Gastroesophageal sphincter (tissue), 3 donors: ENCODE results near the gene PPIL4.

Source experiments
- POLR2AphosphoS5 ChIP-seq: sonication (generic); formaldehyde crosslinking; IDR thresholded peaks from one replicate; pipeline ENCODE4 v1.6.1; 2017; ENCODE audit warnings: antibody characterized with exemption
- TF ChIP-seq, protein P1 (sequence below), 4 experiments: fragments of 200-600 bp in 2 of 4; fragments of 450-650 bp in 2 of 4; sonication (generic) in 1 of 4; IDR thresholded peaks; one replicate each; pipeline ENCODE4 v1.5.1; 2017 to 2019; ENCODE audit warnings: antibody characterized with exemption in 4 of 4, mild to moderate bottlenecking in 2 of 4, moderate library complexity in 2 of 4

- TF ChIP-seq POLR2AphosphoS5 = no peak
- TF ChIP-seq, protein P1, sequence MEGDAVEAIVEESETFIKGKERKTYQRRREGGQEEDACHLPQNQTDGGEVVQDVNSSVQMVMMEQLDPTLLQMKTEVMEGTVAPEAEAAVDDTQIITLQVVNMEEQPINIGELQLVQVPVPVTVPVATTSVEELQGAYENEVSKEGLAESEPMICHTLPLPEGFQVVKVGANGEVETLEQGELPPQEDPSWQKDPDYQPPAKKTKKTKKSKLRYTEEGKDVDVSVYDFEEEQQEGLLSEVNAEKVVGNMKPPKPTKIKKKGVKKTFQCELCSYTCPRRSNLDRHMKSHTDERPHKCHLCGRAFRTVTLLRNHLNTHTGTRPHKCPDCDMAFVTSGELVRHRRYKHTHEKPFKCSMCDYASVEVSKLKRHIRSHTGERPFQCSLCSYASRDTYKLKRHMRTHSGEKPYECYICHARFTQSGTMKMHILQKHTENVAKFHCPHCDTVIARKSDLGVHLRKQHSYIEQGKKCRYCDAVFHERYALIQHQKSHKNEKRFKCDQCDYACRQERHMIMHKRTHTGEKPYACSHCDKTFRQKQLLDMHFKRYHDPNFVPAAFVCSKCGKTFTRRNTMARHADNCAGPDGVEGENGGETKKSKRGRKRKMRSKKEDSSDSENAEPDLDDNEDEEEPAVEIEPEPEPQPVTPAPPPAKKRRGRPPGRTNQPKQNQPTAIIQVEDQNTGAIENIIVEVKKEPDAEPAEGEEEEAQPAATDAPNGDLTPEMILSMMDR (IDR thresholded peaks at IDR 0.05) = peak in 1 of 4 experiments; percentile 10
Observed at GRCh38 chr6:149566410-149567193, 20.8 kb upstream of the PPIL4 start.
